HepG2 (cell line): ENCODE measurements around the gene NTRK2. TPM values are rescaled to one million over a fixed set of nuclear protein-coding genes. Genes with fewer than 3 reads are reported as not detected.

Experiments used
- ATAC-seq: fragments of 200-7000 bp; cut with Tn5 transposase; 3 replicates; pipeline ENCODE4 v1.9.1; 2020; ENCODE audit warnings: mild to moderate bottlenecking, moderate library complexity
- BruUV-seq: library from RNA; stranded (reverse); fragments of 400-500 nt; replicated peaks from 2 replicates; lab custom pipeline; 2021; lab: Mats Ljungman, UMichigan
- CTCF ChIA-PET: fragments of 300-600 bp; formaldehyde crosslinking; extraction: SDS; loops from one replicate; lab custom pipeline; 2021; ENCODE audit warnings: low total read pairs, inconsistent platforms, low intra/inter-chr PET ratio; lab: Yijun Ruan, JAX
- POLR2A ChIA-PET: fragments of 350-600 bp; sonication (Branson Sonifier 250); formaldehyde crosslinking; loops from one replicate; lab custom pipeline; 2020; ENCODE audit warnings: antibody characterized with exemption, inconsistent platforms; lab: Yijun Ruan, JAX
- DNase-seq: peaks from one replicate; pipeline ENCODE4 v3.0.0-alpha.2; 2015; ENCODE audit warnings: low spot score
- FAIRE-seq: peaks from 3 replicates; lab custom pipeline; 2011; peaks lifted over from hg19 to GRCh38; lab: Jason Lieb, UNC
- H2AFZ ChIP-seq: one replicate; pipeline ENCODE4 v1.6.1; 2011; ENCODE audit warnings: low read length, inconsistent platforms
- H3K27ac ChIP-seq: fragments of 300-600 bp; 3 replicates; pipeline ENCODE4 v1.8.0; 2011; ENCODE audit warnings: mixed run types, mild to moderate bottlenecking, mixed read lengths, low read length, inconsistent platforms; ENCODE audit not compliant: insufficient read depth; ENCODE audit errors: extremely low read length
- H3K27me3 ChIP-seq, 2 experiments: fragments of 200-600 bp in 1 of 2; 2 replicates in 1 of 2; 3 replicates in 1 of 2; pipeline versions ENCODE4 v1.6.0 to v1.8.0; 2011; ENCODE audit warnings: low read length in 2 of 2, mild to moderate bottlenecking in 2 of 2, moderate library complexity in 2 of 2, inconsistent platforms in 1 of 2; ENCODE audit not compliant: insufficient read depth in 2 of 2, control insufficient read depth in 1 of 2
- H3K36me3 ChIP-seq, 2 experiments: fragments of 200-600 bp in 1 of 2; replicated peaks in 1 of 2; 2 replicates in 1 of 2; 3 replicates in 1 of 2; pipeline versions ENCODE4 v1.5.1 to v1.8.0; 2011; ENCODE audit warnings: low read length in 2 of 2, inconsistent platforms in 1 of 2; ENCODE audit not compliant: insufficient read depth in 2 of 2, control insufficient read depth in 1 of 2
- H3K4me1 ChIP-seq: 2 replicates; pipeline ENCODE4 v1.5.1; 2012; ENCODE audit warnings: low read length, inconsistent platforms; ENCODE audit not compliant: insufficient read depth
- H3K4me2 ChIP-seq: 2 replicates; pipeline ENCODE4 v1.6.0; 2011; ENCODE audit warnings: low read depth, low read length, inconsistent platforms
- H3K4me3 ChIP-seq, 3 experiments: fragments of 200-600 bp in 1 of 3; sonication (generic), shearing (Covaris generic) in 1 of 3; replicated peaks in 1 of 3; 2 replicates each; pipeline ENCODE4 v1.5.1; 2011 to 2016; ENCODE audit warnings: low read length in 3 of 3, inconsistent platforms in 2 of 3, low read depth in 2 of 3, mild to moderate bottlenecking in 2 of 3, control low read depth in 1 of 3, mixed read lengths in 1 of 3; ENCODE audit not compliant: insufficient read depth in 1 of 3
- H3K79me2 ChIP-seq: one replicate; pipeline ENCODE4 v1.6.1; 2011; ENCODE audit warnings: low read length, inconsistent platforms; ENCODE audit not compliant: insufficient read depth
- H3K9ac ChIP-seq: 2 replicates; pipeline ENCODE4 v1.6.0; 2011; ENCODE audit warnings: mild to moderate bottlenecking, low read depth, low read length, inconsistent platforms; ENCODE audit not compliant: insufficient read depth
- H3K9me3 ChIP-seq: 2 replicates; pipeline ENCODE4 v1.5.1; 2012; ENCODE audit warnings: mild to moderate bottlenecking, low read length
- H4K20me1 ChIP-seq: 2 replicates; pipeline ENCODE4 v1.6.0; 2011; ENCODE audit warnings: inconsistent platforms, mild to moderate bottlenecking, low read length, moderate library complexity; ENCODE audit not compliant: insufficient read depth
- AKAP8 ChIP-seq: sonication (generic); formaldehyde crosslinking; IDR thresholded peaks from 2 replicates; pipeline ENCODE4 v1.5.1; 2020; ENCODE audit warnings: mild to moderate bottlenecking, missing genetic modification reagents
- DR1 ChIP-seq: sonication (generic); formaldehyde crosslinking; IDR thresholded peaks from 2 replicates; pipeline ENCODE4 v1.8.0; 2021; ENCODE audit warnings: mild to moderate bottlenecking, missing genetic modification reagents, inconsistent platforms
- FOSL1 ChIP-seq: sonication (generic); formaldehyde crosslinking; IDR thresholded peaks from 2 replicates; pipeline ENCODE4 v1.9.0; 2021; ENCODE audit warnings: missing genetic modification reagents, borderline replicate concordance
- JUND ChIP-seq: sonication (generic); formaldehyde crosslinking; IDR thresholded peaks from 2 replicates; pipeline ENCODE4 v1.8.0; 2022; ENCODE audit warnings: mild to moderate bottlenecking, missing genetic modification reagents
- KDM3A ChIP-seq: IDR thresholded peaks from 2 replicates; pipeline ENCODE4 v1.6.1; 2018; ENCODE audit warnings: low read depth, missing compliant biosample characterization
- KDM4B ChIP-seq: sonication (generic); formaldehyde crosslinking; IDR thresholded peaks from 2 replicates; pipeline ENCODE4 v1.4.0; 2020; ENCODE audit warnings: missing genetic modification reagents
- SRF ChIP-seq: IDR thresholded peaks from 2 replicates; pipeline ENCODE4 v1.6.1; 2011; ENCODE audit warnings: mild to moderate bottlenecking, low read depth, low read length, moderate library complexity
- TRIM24 ChIP-seq: sonication (generic); formaldehyde crosslinking; IDR thresholded peaks from 2 replicates; pipeline ENCODE4 v1.8.0; 2022; ENCODE audit warnings: mild to moderate bottlenecking, missing genetic modification reagents
- ZFP90 ChIP-seq: sonication (generic); formaldehyde crosslinking; IDR thresholded peaks from 2 replicates; pipeline ENCODE4 v1.8.0; 2022; ENCODE audit warnings: missing genetic modification reagents, mild to moderate bottlenecking, inconsistent platforms, borderline replicate concordance
- ZNF280D ChIP-seq: sonication (generic); formaldehyde crosslinking; IDR thresholded peaks from 2 replicates; pipeline ENCODE4 v1.5.1; 2020; ENCODE audit warnings: mild to moderate bottlenecking, missing genetic modification reagents
- ZNF350 ChIP-seq: sonication (generic); formaldehyde crosslinking; IDR thresholded peaks from 2 replicates; pipeline ENCODE4 v1.4.0; 2020; ENCODE audit warnings: mild to moderate bottlenecking, low read depth, missing genetic modification reagents, borderline replicate concordance
- ZNF562 ChIP-seq: sonication (generic); formaldehyde crosslinking; IDR thresholded peaks from 2 replicates; pipeline ENCODE4 v1.8.0; 2022; ENCODE audit warnings: missing genetic modification reagents, borderline replicate concordance
- ZNF563 ChIP-seq: sonication (generic); formaldehyde crosslinking; IDR thresholded peaks from 2 replicates; pipeline ENCODE4 v1.8.0; 2022; ENCODE audit warnings: mild to moderate bottlenecking, moderate library complexity, missing genetic modification reagents
- ZNF761 ChIP-seq: sonication (generic); formaldehyde crosslinking; conservative IDR thresholded peaks from 2 replicates; pipeline ENCODE4 v1.4.0; 2020; ENCODE audit warnings: mild to moderate bottlenecking, missing genetic modification reagents
- ZNF775 ChIP-seq: sonication (generic); formaldehyde crosslinking; IDR thresholded peaks from 2 replicates; pipeline ENCODE4 v1.4.0; 2020; ENCODE audit warnings: missing genetic modification reagents, mild to moderate bottlenecking, moderate library complexity, borderline replicate concordance
- in situ Hi-C: cut with HindIII; loops from 2 replicates; pipeline ENCODE4 v1.10.0; 2017; ENCODE audit warnings: low pct_unique_long_range_greater_than_20kb; ENCODE audit not compliant: extremely low pct_ligation_motif_present
- intact Hi-C: fragments of 100-400 bp; cut with micrococcal nuclease; formaldehyde crosslinking; loops from one replicate; pipeline ENCODE4 v1.10.0; 2022; ENCODE audit not compliant: unreplicated experiment
- polyA plus RNA-seq, 8 experiments: library from polyadenylated mRNA; depleted of rRNA in 3 of 8; stranded (reverse) in 7 of 8; unstranded in 1 of 8; fragments of >200 nt; fragmentation: Illumina TruSeq in 4 of 8; extraction: Trizol in 4 of 8; gene quantifications; 2 replicates each; pipeline versions ENCODE4 v1.2.1 to v1.2.3, GENCODE V29; 2011 to 2016; ENCODE audit warnings: low read depth in 4 of 8, missing spikeins in 1 of 8, mixed read lengths in 1 of 8; ENCODE audit not compliant: insufficient read depth in 1 of 8
- total RNA-seq, 5 experiments: library from RNA; depleted of rRNA; stranded (reverse); fragments of >200 nt; fragmentation: Illumina TruSeq; extraction: Trizol; gene quantifications; 2 replicates each; pipeline ENCODE4 v1.2.3, GENCODE V29; 2016; ENCODE audit warnings: low read depth in 1 of 5
- TF ChIP-seq, protein P1 (sequence below): IDR thresholded peaks from 2 replicates; pipeline ENCODE4 v1.6.1; 2016; ENCODE audit warnings: mild to moderate bottlenecking, missing biosample characterization, missing genetic modification reagents
- TF ChIP-seq, protein P2 (sequence below): sonication (generic); formaldehyde crosslinking; IDR thresholded peaks from 2 replicates; pipeline ENCODE4 v1.4.0; 2020; ENCODE audit warnings: missing genetic modification reagents

The NTRK2 gene
- total and polyA plus RNA-seq, 2 of the 13 experiments (the other 11 are each of a cell fraction or from before 2014, with no cell fraction given) = not detected

DNA sequence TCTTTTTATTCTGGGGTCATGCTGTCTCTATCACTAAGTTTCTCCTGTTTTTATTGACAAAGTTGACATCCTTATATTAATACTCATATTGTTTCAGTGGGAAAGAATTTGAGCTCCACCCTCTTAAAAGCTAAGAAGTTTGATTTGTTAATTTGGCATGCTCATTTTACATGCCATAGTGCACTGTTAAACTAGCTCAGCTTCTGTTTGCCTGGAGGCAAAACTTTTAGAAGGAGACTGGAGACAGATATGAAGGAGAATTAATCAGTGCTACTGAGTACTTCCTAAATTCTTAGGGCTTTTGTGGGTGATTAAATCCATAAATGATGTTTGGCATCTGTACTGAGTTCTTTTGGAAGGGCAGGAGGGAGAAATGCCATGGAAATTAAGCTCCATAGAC is 138.9 kb downstream of the NTRK2 start:
- no TSS peak for BruUV-seq

More for the DNA sequence above, 138.9 kb downstream of the NTRK2 start:
- ChIA-PET CTCF (no interaction called here), POLR2A (no interaction called here)
- intact Hi-C loops = no loop called here
- Histone ChIP-seq H3K9ac (no peak overlapping the region), H3K4me2 (no peak overlapping the region)
- TF ChIP-seq JUND (CRISPR knock-in tag) (no peak), KDM4B (CRISPR knock-in tag) (no peak), FOSL1 (no peak), DR1 (CRISPR knock-in tag) (no peak), KDM3A (CRISPR knock-in tag) (no peak), ZNF761 (CRISPR knock-in tag) (no peak), TRIM24 (CRISPR knock-in tag) (no peak), ZNF563 (CRISPR knock-in tag) (no peak), ZFP90 (no peak), ZNF562 (no peak), ZNF280D (CRISPR knock-in tag) (no peak), AKAP8 (CRISPR knock-in tag) (no peak), SRF (no peak), ZNF350 (CRISPR knock-in tag) (no peak), ZNF775 (no peak)
- TF ChIP-seq, protein P1, sequence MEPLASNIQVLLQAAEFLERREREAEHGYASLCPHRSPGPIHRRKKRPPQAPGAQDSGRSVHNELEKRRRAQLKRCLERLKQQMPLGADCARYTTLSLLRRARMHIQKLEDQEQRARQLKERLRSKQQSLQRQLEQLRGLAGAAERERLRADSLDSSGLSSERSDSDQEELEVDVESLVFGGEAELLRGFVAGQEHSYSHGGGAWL (CRISPR knock-in tag) = no peak
- TF ChIP-seq, protein P2, sequence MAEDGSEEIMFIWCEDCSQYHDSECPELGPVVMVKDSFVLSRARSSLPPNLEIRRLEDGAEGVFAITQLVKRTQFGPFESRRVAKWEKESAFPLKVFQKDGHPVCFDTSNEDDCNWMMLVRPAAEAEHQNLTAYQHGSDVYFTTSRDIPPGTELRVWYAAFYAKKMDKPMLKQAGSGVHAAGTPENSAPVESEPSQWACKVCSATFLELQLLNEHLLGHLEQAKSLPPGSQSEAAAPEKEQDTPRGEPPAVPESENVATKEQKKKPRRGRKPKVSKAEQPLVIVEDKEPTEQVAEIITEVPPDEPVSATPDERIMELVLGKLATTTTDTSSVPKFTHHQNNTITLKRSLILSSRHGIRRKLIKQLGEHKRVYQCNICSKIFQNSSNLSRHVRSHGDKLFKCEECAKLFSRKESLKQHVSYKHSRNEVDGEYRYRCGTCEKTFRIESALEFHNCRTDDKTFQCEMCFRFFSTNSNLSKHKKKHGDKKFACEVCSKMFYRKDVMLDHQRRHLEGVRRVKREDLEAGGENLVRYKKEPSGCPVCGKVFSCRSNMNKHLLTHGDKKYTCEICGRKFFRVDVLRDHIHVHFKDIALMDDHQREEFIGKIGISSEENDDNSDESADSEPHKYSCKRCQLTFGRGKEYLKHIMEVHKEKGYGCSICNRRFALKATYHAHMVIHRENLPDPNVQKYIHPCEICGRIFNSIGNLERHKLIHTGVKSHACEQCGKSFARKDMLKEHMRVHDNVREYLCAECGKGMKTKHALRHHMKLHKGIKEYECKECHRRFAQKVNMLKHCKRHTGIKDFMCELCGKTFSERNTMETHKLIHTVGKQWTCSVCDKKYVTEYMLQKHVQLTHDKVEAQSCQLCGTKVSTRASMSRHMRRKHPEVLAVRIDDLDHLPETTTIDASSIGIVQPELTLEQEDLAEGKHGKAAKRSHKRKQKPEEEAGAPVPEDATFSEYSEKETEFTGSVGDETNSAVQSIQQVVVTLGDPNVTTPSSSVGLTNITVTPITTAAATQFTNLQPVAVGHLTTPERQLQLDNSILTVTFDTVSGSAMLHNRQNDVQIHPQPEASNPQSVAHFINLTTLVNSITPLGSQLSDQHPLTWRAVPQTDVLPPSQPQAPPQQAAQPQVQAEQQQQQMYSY (CRISPR knock-in tag) = no peak
- TF ChIP-seq, all 625 proteins: peak for 0
- no peak overlapping the region for H2AFZ ChIP-seq
- H4K20me1 ChIP-seq = no peaks in the 10 kb centered on the region
- in situ Hi-C loops = no loop called here
- H3K27me3 ChIP-seq = no peaks in the 10 kb centered on the region
- no peak overlapping the region for H3K27ac ChIP-seq
- H3K79me2 ChIP-seq = no peaks in the 10 kb centered on the region
- FAIRE-seq (no peak), DNase-seq (no peak), ATAC-seq (no peak)
- H3K9me3 ChIP-seq = no peaks in the 10 kb centered on the region
- H3K4me1 ChIP-seq = no peaks in the 10 kb centered on the region
- H3K36me3 ChIP-seq = no peaks in the 10 kb centered on the region
- H3K4me3 ChIP-seq = no peak overlapping the region
